ENCODE data around the gene KRTAP1-1.
"Not testable (repeated sequence)": the region's sequence is repeated elsewhere in the genome, so short reads cannot be mapped to it uniquely, and the experiment has no call there.

The KRTAP1-1 gene

DNA sequence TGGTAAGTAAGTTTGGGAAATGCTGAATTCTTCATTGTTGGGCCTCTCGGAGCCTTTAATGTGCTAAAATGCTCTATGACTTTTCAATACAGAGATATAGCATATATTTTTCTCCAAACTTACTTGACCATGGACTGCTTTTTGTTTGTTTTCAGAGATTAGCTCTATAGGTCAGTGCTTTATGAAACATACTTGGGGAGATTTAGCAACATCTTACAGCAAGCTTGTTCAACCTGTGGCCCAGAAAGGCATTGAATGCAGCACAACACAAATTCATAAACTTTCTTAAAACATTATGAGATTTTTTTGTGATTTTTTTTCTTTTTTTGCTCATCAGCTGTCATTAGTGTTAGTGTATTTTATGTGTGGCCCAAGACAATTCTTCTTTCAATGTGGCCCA is 31.3 kb downstream of the KRTAP1-1 start:
- no peak for DNase-seq

DNA sequence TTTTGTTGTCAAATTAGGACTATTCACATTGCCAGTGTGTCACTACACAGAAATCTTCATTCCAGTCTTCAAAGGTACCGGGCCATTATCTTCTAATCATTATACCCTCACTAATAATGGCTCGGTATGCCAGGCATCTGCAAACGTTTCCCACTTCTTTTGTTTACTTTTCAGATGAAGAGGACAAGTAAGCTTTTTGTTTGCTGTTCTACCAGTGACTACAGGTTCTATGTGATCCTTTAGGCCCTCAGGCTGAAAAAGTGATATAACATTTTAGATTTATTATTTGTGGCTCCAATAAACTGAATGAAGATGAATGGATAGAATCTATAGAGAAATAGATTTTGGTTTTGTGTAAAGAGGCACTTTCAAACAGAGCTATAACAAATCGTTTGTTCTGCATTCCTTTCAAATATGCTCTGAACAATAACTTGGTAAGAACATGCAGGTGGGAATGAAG is 31.9 kb downstream of the KRTAP1-1 start:
- no peak for DNase-seq

DNA sequence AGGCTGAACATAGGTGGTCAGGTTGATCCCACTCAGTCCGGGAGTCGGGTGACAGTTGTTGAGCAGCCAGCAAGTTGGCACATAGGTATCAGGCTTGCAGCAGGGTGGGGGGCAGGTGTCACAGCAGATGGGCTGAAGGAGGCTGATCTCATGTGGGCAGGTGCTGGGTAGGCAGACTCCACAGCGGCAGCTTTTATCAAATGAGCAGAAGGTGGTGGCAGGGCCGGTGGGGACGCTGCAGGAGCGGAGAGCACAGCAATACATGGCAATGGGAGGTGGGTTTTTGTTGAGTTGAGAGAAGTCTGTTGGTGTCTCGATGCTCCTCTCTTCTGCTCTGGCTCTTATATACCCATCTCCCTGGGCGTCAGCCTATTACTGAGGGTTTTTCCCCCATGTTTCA is 32.4 kb downstream of the KRTAP1-1 start, which contains the start of gene KRTAP3-1:
TSS of gene KRTAP3-1 (minus strand) at position 318 of the 400 bp plus-strand sequence. CDS start at position 264, 54 bp downstream.
- DNase-seq: no peak

DNA sequence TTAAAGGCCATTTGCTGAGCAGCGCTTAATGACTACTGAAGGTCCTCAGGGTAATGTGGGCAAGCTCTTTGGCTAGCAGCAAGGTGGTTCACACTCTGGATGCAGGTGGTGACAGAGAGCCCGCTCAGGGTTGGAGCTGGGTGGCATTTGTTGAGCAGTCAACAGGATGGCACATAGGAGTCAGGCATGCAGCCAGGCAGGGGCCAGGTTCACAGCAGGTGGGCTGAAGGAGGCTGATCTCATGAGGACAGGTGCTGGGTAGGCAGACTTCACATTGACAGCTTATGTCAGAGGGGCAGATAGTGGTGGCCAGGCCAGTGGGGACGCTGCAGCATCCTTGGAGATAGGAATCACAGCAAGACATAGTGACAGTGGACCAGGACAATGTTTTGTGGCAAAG is 36.9 kb downstream of the KRTAP1-1 start:
- DNase-seq: no peak

- no peak for DNase-seq
Measured at GRCh38 chr17:41003926-41004325, 37.3 kb downstream of the KRTAP1-1 start.

- no peak for DNase-seq
Measured at GRCh38 chr17:41002814-41003213, 38.4 kb downstream of the KRTAP1-1 start.

GRCh38 chr17:41001795-41002194 is 39.5 kb downstream of the KRTAP1-1 start:
- no peak for DNase-seq

- DNase-seq: not testable (repeated sequence)
Measured at GRCh38 chr17:40999563-40999962, 41.7 kb downstream of the KRTAP1-1 start, which contains the start of gene KRTAP3-2. Gene KRTAP3-2, minus strand, starts transcription at chr17:40999906. Its CDS starts 53 bp downstream, at chr17:40999853.

GRCh38 chr17:40997361-40997760 is 43.9 kb downstream of the KRTAP1-1 start:
- no peak for DNase-seq

- DNase-seq: no peak
Measured at GRCh38 chr17:40996829-40997228, 44.4 kb downstream of the KRTAP1-1 start.

GRCh38 chr17:40995116-40995515 is 46.1 kb downstream of the KRTAP1-1 start:
- no peak for DNase-seq

- no peak for DNase-seq
Measured at GRCh38 chr17:40993839-40994238, 47.4 kb downstream of the KRTAP1-1 start, which contains the start of gene KRTAP3-3. Gene KRTAP3-3, minus strand, starts transcription at chr17:40994164. Its CDS starts 67 bp downstream, at chr17:40994097.

DNA sequence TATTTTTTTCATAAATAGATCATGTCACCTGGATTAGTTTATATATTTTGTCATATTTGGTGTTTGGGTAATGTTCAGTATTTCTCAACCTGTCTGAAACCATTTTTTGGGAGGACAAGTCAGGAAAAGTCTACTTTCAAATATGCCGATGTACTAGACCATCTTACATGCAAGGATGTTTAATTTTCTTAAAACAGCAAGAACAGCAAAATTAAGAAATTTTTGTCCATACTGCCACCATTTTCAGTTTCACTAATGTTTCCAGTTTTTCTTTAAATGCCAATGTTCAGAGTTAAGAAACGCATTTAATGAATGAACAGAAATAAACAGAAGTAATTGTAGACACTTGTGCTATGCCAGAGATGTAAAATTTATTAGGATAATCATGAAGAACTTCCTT is 48.2 kb downstream of the KRTAP1-1 start:
- DNase-seq: no peak

DNA sequence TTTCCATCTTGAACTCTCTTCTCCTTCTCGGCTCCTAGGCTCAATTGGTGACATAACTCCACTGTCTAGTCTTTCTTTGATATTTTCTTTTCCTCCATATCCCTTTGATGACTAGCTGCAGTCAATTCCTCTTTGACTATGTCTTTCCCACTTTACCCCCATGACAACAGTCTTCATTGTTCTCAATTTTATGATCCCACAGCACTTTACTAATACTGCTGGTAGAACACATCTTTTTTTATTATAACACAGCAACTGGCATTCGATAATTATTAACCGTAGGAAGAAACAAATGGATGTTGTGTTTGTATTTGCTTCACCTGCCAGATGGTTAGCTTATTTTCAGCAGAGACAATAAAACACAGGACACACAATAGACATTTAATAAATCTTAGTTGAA is 48.6 kb downstream of the KRTAP1-1 start:
- DNase-seq: no peak

Measured in CD4-positive, alpha-beta T cell treated with Interleukin-4 for 1 hour (primary cell).